ENCODE data around the gene PRPS1.

PRPS1 gene

DNA sequence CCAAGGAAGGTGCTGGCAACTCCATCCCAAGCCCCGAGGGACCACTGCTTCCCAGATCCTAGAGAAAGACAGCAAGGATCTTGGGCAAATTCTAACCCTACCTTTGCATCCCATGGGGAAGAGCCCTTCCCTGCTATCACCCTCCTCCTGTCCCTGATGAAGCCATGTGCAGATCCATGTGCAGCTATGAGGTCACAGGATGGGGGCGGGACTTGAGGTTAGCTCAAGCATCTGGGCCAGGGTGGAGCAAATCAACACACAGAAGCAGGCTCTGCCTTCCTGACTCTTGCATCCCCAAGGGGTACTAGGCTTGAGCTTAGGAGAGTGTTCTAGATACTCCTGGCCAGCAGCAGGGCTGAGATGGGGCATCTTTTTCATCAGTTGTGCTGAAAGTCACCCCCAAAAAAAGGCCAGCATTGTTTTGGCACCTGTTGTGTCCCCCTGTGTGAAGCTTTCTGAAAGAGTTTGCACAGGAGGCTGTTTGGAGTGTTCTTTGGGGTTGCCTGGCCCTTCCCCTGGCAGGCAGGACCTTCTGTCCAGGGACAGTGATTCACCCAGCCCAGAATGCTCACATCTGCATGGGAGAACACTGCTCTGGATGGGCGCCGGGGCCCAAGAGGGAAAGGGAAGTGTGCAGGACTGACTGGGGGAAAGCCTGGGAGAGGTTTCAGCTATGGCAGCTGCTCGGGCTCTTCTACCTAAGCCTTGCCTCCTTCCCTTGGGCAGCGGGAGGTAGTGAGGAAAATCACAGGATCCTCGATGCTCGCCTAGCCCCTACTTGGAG, 50.8 kb downstream of the PRPS1 start:
- Histone ChIP-seq H2AFZ (ENCODE audit: low read depth, low read length) (no peak overlapping the region), H3K79me2 (ENCODE audit: low read length) (no peaks in the 10 kb centered on the region), H3K9ac (ENCODE audit: low read length) (no peak overlapping the region), H3K27ac (ENCODE audit: low read length) (no peak overlapping the region), H3K9me3 (ENCODE audit: insufficient read depth, low read length) (no peaks in the 10 kb centered on the region), H3K4me2 (ENCODE audit: low read length) (no peak overlapping the region), H3K27me3 (ENCODE audit: low read depth, low read length) (peaks cover 17% of the 10 kb centered on the region), H3K36me3 (replicated peaks; ENCODE audit: low read depth, low read length) (no peaks in the 10 kb centered on the region), H4K20me1 (ENCODE audit: insufficient read depth, low read length) (no peaks in the 10 kb centered on the region), H3K4me1 (ENCODE audit: low read length) (peaks cover 10% of the 10 kb centered on the region), H3K4me3 (ENCODE audit: low read length) (no peak overlapping the region)
- TF ChIP-seq, protein P1, sequence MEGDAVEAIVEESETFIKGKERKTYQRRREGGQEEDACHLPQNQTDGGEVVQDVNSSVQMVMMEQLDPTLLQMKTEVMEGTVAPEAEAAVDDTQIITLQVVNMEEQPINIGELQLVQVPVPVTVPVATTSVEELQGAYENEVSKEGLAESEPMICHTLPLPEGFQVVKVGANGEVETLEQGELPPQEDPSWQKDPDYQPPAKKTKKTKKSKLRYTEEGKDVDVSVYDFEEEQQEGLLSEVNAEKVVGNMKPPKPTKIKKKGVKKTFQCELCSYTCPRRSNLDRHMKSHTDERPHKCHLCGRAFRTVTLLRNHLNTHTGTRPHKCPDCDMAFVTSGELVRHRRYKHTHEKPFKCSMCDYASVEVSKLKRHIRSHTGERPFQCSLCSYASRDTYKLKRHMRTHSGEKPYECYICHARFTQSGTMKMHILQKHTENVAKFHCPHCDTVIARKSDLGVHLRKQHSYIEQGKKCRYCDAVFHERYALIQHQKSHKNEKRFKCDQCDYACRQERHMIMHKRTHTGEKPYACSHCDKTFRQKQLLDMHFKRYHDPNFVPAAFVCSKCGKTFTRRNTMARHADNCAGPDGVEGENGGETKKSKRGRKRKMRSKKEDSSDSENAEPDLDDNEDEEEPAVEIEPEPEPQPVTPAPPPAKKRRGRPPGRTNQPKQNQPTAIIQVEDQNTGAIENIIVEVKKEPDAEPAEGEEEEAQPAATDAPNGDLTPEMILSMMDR (IDR thresholded peaks at IDR 0.05; ENCODE audit: low read depth, low read length), result no peak
- no peak for TF ChIP-seq EZH2phosphoT487 (IDR thresholded peaks at IDR 0.05; ENCODE audit: low read depth)

DNA sequence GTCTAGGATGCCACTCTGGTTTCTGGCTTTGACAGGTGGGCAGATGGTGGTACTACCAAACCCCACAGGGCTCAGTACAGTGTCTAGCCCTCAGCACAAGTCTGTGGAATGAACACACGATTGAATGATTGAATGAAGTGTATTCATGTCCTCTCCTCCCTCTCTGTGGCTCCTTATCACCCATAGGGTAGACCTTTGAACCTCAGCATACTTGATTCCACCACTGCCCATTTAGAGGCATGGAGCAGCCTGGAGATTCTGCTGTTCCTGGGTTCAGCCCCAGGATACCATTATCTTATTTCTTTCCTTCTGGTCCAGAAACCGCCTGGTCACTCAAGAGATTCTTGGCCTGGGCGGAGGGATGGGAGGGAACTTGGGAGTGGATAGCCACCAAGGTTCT, 53.9 kb downstream of the PRPS1 start:
- H3K27me3 ChIP-seq (ENCODE audit: low read depth, low read length), result peaks cover 4% of the 10 kb centered on the region; the same call in 1 of the 2 replicates
- H3K9me3 ChIP-seq (ENCODE audit: insufficient read depth, low read length), result no peaks in the 10 kb centered on the region
- H3K4me1 ChIP-seq (ENCODE audit: low read length), result no peaks in the 10 kb centered on the region
- H4K20me1 ChIP-seq (ENCODE audit: insufficient read depth, low read length), result no peaks in the 10 kb centered on the region
- no peak overlapping the region for H3K9ac ChIP-seq (ENCODE audit: low read length)
- H3K4me3 ChIP-seq (ENCODE audit: low read length), result no peak overlapping the region
- H3K4me2 ChIP-seq (ENCODE audit: low read length), result no peak overlapping the region
- TF ChIP-seq, protein P1 (IDR thresholded peaks at IDR 0.05; ENCODE audit: low read depth, low read length), result no peak
- TF ChIP-seq EZH2phosphoT487 (IDR thresholded peaks at IDR 0.05; ENCODE audit: low read depth), result no peak
- no peaks in the 10 kb centered on the region for H3K36me3 ChIP-seq (replicated peaks; ENCODE audit: low read depth, low read length)
- no peaks in the 10 kb centered on the region for H3K79me2 ChIP-seq (ENCODE audit: low read length)
- no peak overlapping the region for H2AFZ ChIP-seq (ENCODE audit: low read depth, low read length)
- H3K27ac ChIP-seq (ENCODE audit: low read length), result no peak overlapping the region

DNA sequence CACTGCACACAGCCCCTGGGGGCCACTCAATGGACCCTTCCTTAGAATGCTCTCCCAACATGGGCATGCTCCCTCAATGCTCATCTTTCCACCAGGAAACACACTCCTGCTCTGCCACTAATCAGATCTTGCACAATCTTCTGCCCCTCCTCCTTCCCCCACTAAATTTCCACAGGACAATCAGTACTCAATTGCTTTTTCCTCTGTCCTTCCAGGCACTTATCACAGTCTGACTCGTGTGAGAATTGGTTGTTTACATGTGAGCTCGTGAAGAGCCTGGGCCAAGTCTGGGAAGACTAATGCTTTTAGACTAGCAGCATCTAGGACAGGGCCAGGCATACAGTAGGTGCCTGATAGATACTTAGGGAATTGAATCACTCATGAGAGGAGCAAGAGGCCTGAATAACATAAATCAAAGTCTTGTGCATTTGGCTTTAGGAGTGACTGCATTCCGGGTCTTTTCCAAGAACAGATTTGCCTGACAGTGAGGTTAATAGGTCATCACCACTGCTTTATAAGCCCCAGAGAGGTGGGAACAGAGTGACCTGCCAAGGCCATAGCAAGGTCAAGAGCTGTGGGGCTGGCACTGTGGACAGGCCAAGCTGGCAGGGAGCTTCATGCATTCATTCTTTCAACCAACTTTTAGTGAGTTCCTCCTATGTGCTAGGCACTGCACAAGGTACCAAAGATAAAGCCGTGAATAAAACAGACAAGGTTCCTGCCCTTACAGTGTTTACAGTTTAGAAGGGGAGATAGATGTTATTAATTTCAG, 55.0 kb downstream of the PRPS1 start:
- H3K4me1 ChIP-seq (ENCODE audit: low read length), result no peaks in the 10 kb centered on the region
- TF ChIP-seq, protein P1 (IDR thresholded peaks at IDR 0.05; ENCODE audit: low read depth, low read length), result no peak
- TF ChIP-seq EZH2phosphoT487 (IDR thresholded peaks at IDR 0.05; ENCODE audit: low read depth), result no peak
- no peak overlapping the region for H3K4me3 ChIP-seq (ENCODE audit: low read length)
- no peaks in the 10 kb centered on the region for H3K9me3 ChIP-seq (ENCODE audit: insufficient read depth, low read length)
- no peaks in the 10 kb centered on the region for H3K36me3 ChIP-seq (replicated peaks; ENCODE audit: low read depth, low read length)
- H3K27me3 ChIP-seq (ENCODE audit: low read depth, low read length), result peaks cover 4% of the 10 kb centered on the region; the same call in 1 of the 2 replicates
- no peak overlapping the region for H2AFZ ChIP-seq (ENCODE audit: low read depth, low read length)
- H3K9ac ChIP-seq (ENCODE audit: low read length), result no peak overlapping the region
- no peak overlapping the region for H3K27ac ChIP-seq (ENCODE audit: low read length)
- no peak overlapping the region for H3K4me2 ChIP-seq (ENCODE audit: low read length)
- H4K20me1 ChIP-seq (ENCODE audit: insufficient read depth, low read length), result no peaks in the 10 kb centered on the region
- H3K79me2 ChIP-seq (ENCODE audit: low read length), result no peaks in the 10 kb centered on the region

DNA sequence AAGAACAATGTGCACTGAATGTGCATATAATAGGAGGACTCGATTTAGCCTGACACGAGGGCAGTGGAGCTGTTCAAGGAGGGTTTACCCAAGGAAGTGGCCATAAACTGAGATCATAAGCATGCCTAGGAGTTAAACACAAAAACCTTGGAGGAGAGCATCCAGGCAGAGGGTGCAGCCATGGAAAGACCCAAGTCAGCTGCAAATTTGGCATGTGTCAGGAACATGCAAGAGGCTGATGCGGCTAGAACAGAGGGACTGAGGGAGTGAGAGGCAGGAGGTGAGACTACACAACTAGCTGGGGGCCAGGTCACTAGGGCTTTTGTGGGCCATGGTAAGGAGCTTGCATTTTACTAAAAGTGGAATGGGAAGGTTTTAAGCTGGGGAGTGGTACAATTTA, 55.6 kb downstream of the PRPS1 start:
- Histone ChIP-seq H3K27me3 (ENCODE audit: low read depth, low read length) (peaks cover 4% of the 10 kb centered on the region; the same call in 1 of the 2 replicates), H3K4me1 (ENCODE audit: low read length) (no peaks in the 10 kb centered on the region), H4K20me1 (ENCODE audit: insufficient read depth, low read length) (no peaks in the 10 kb centered on the region), H3K79me2 (ENCODE audit: low read length) (no peaks in the 10 kb centered on the region), H3K9me3 (ENCODE audit: insufficient read depth, low read length) (no peaks in the 10 kb centered on the region), H3K9ac (ENCODE audit: low read length) (no peak overlapping the region), H3K36me3 (replicated peaks; ENCODE audit: low read depth, low read length) (no peaks in the 10 kb centered on the region), H3K4me2 (ENCODE audit: low read length) (no peak overlapping the region), H3K27ac (ENCODE audit: low read length) (no peak overlapping the region), H3K4me3 (ENCODE audit: low read length) (no peak overlapping the region), H2AFZ (ENCODE audit: low read depth, low read length) (no peak overlapping the region)
- TF ChIP-seq EZH2phosphoT487 (IDR thresholded peaks at IDR 0.05; ENCODE audit: low read depth), result no peak
- TF ChIP-seq, protein P1 (IDR thresholded peaks at IDR 0.05; ENCODE audit: low read depth, low read length), result no peak
